B cell (primary cell): ENCODE measurements around the gene SUSD4.

Source experiments
- CTCF ChIP-seq: fragments of 200-600 bp; IDR thresholded peaks from one replicate; pipeline ENCODE4 v1.8.0; 2022; ENCODE audit warnings: antibody characterized with exemption, mild to moderate bottlenecking
- EZH2 ChIP-seq: IDR thresholded peaks from 2 replicates; pipeline ENCODE4 v1.6.1; 2012; ENCODE audit warnings: borderline replicate concordance, low read depth, mild to moderate bottlenecking, moderate library complexity, low read length; ENCODE audit not compliant: insufficient read depth, poor library complexity, severe bottlenecking

- TF ChIP-seq CTCF (no peak), EZH2 (no peak)
Observed at GRCh38 chr1:223243441-223244050, 120.4 kb downstream of the SUSD4 start.
